Glutamatergic neuron (in vitro differentiated cells): ENCODE data around the gene LRP1B. TPM values are rescaled to one million over a fixed set of nuclear protein-coding genes. Genes with fewer than 3 reads are reported as not detected.

ENCODE experiments used
- DNase-seq: peaks from one replicate; pipeline ENCODE4 v3.0.0; 2022
- H3K27ac Mint-ChIP-seq: one replicate; pipeline ENCODE4 v1.8.0; 2020; ENCODE audit warnings: mild to moderate bottlenecking, mixed read lengths, inconsistent platforms; ENCODE audit not compliant: unreplicated experiment
- H3K27me3 Mint-ChIP-seq: one replicate; pipeline ENCODE4 v1.8.0; 2020; ENCODE audit warnings: mild to moderate bottlenecking, moderate library complexity, mixed read lengths, inconsistent platforms; ENCODE audit not compliant: unreplicated experiment
- H3K36me3 Mint-ChIP-seq: one replicate; pipeline ENCODE4 v1.8.0; 2020; ENCODE audit warnings: mild to moderate bottlenecking, mixed read lengths, inconsistent platforms; ENCODE audit not compliant: unreplicated experiment
- H3K4me1 Mint-ChIP-seq: one replicate; pipeline ENCODE4 v1.8.0; 2020; ENCODE audit warnings: mild to moderate bottlenecking, low read depth, mixed read lengths, inconsistent platforms; ENCODE audit not compliant: unreplicated experiment
- H3K4me3 Mint-ChIP-seq: one replicate; pipeline ENCODE4 v1.8.0; 2020; ENCODE audit warnings: mild to moderate bottlenecking, mixed read lengths, inconsistent platforms; ENCODE audit not compliant: unreplicated experiment
- H3K9me3 Mint-ChIP-seq: one replicate; pipeline ENCODE4 v1.8.0; 2020; ENCODE audit warnings: mild to moderate bottlenecking, moderate library complexity, mixed read lengths, inconsistent platforms; ENCODE audit not compliant: unreplicated experiment
- CTCF ChIP-seq: fragments of 200-600 bp; sonication (generic); IDR thresholded peaks from one replicate; pipeline ENCODE4 v1.5.0; 2021; ENCODE audit not compliant: partially characterized antibody, unreplicated experiment
- total RNA-seq: library from RNA; stranded (reverse); fragmentation: NEBNext Ultra II Directional; extraction: Animal tissue kit (Norgen Biotek cat#: 25700); gene quantifications from one replicate; pipeline ENCODE4 v1.2.1, GENCODE V29; 2021; ENCODE audit not compliant: unreplicated experiment

LRP1B gene
- total RNA-seq, 1 donor from 2014 or later: 28.7 TPM

GRCh38 chr2:141301551-141301950 is 829.3 kb downstream of the LRP1B start:
- Mint-ChIP-seq H3K9me3 (no peaks in the 10 kb centered on the region), H3K27ac (no peak overlapping the region)

GRCh38 chr2:141280037-141280436 is 850.8 kb downstream of the LRP1B start:
- Mint-ChIP-seq H3K27ac (peak overlapping the region; percentile 84), H3K9me3 (no peaks in the 10 kb centered on the region), H3K4me3 (peak overlapping the region; percentile 41), H3K36me3 (no peaks in the 10 kb centered on the region), H3K4me1 (peaks cover 13% of the 10 kb centered on the region), H3K27me3 (no peaks in the 10 kb centered on the region)
- no peak for DNase-seq
- TF ChIP-seq CTCF: no peak

More at GRCh38 chr2:141301551-141301950, 829.3 kb downstream of the LRP1B start:
- Mint-ChIP-seq H3K36me3 (no peaks in the 10 kb centered on the region), H3K4me1 (no peaks in the 10 kb centered on the region), H3K4me3 (no peak overlapping the region), H3K27me3 (no peaks in the 10 kb centered on the region)
- TF ChIP-seq CTCF: no peak
- DNase-seq: no peak

- Mint-ChIP-seq H3K9me3 (peaks cover 2% of the 10 kb centered on the region), H3K27me3 (no peaks in the 10 kb centered on the region), H3K4me3 (no peak overlapping the region), H3K36me3 (peaks cover 32% of the 10 kb centered on the region), H3K27ac (no peak overlapping the region), H3K4me1 (no peaks in the 10 kb centered on the region)
- TF ChIP-seq CTCF: no peak
- DNase-seq: no peak
Observed at GRCh38 chr2:141271346-141271745, 859.5 kb downstream of the LRP1B start.

- no peak overlapping the region for H3K4me3 Mint-ChIP-seq
Observed at GRCh38 chr2:141264848-141265247, 866.0 kb downstream of the LRP1B start.

GRCh38 chr2:141260911-141261310 is 869.9 kb downstream of the LRP1B start:
- DNase-seq: no peak
- H3K9me3 Mint-ChIP-seq: no peaks in the 10 kb centered on the region
- H3K36me3 Mint-ChIP-seq: peaks cover 5% of the 10 kb centered on the region
- H3K27ac Mint-ChIP-seq: no peak overlapping the region
- TF ChIP-seq CTCF: no peak
- H3K27me3 Mint-ChIP-seq: no peaks in the 10 kb centered on the region
- H3K4me1 Mint-ChIP-seq: peaks cover 4% of the 10 kb centered on the region
- H3K4me3 Mint-ChIP-seq: no peak overlapping the region

More at GRCh38 chr2:141264848-141265247, 866.0 kb downstream of the LRP1B start:
- TF ChIP-seq CTCF: no peak
- peaks cover 4% of the 10 kb centered on the region for H3K4me1 Mint-ChIP-seq
- no peaks in the 10 kb centered on the region for H3K9me3 Mint-ChIP-seq
- peaks cover 16% of the 10 kb centered on the region for H3K36me3 Mint-ChIP-seq
- DNase-seq: no peak
- H3K27ac Mint-ChIP-seq: no peak overlapping the region
- no peaks in the 10 kb centered on the region for H3K27me3 Mint-ChIP-seq
